Chondrocyte (in vitro differentiated cells): ENCODE data around the gene KIF22. TPM values are rescaled to one million over a fixed set of nuclear protein-coding genes. Genes with fewer than 3 reads are reported as not detected.

Experiments
- DNase-seq: peaks from one replicate; pipeline ENCODE4 v3.0.0; 2021; ENCODE audit warnings: mixed read lengths, low spot score
- H3K27ac Mint-ChIP-seq: one replicate; pipeline ENCODE4 v1.8.0; 2021; ENCODE audit warnings: mild to moderate bottlenecking, moderate library complexity, mixed read lengths; ENCODE audit not compliant: unreplicated experiment
- H3K27me3 Mint-ChIP-seq: 2 replicates; pipeline ENCODE4 v1.8.0; 2021; ENCODE audit warnings: low read depth, mixed read lengths
- H3K36me3 Mint-ChIP-seq: 2 replicates; pipeline ENCODE4 v1.8.0; 2021; ENCODE audit warnings: low read depth, mixed read lengths
- H3K4me1 Mint-ChIP-seq: 2 replicates; pipeline ENCODE4 v1.8.0; 2021; ENCODE audit warnings: low read depth, mild to moderate bottlenecking, mixed read lengths
- H3K4me3 Mint-ChIP-seq: one replicate; pipeline ENCODE4 v1.8.0; 2021; ENCODE audit warnings: mild to moderate bottlenecking, moderate library complexity, mixed read lengths; ENCODE audit not compliant: unreplicated experiment
- H3K9me3 Mint-ChIP-seq: 2 replicates; pipeline ENCODE4 v1.8.0; 2021; ENCODE audit warnings: low read depth, mixed read lengths
- CTCF ChIP-seq: fragments of 200-600 bp; sonication (generic); IDR thresholded peaks from 2 replicates; pipeline ENCODE4 v1.5.0; 2021; ENCODE audit warnings: antibody characterized with exemption, mild to moderate bottlenecking, moderate library complexity
- total RNA-seq: library from RNA; stranded (reverse); gene quantifications from 3 replicates; pipeline ENCODE4 v1.2.1, GENCODE V29; 2021

Gene KIF22
- total RNA-seq, 1 donor from 2014 or later: 14.1 TPM

GRCh38 chr16:29815793-29816693 is 25.5 kb downstream of the KIF22 start, which contains the start of gene PAGR1:
Gene PAGR1 (plus strand): TSS chr16:29816152. CDS start chr16:29816526, 374 bp downstream.
- no peaks in the 10 kb centered on the region for H3K9me3 Mint-ChIP-seq
- H3K4me1 Mint-ChIP-seq: peaks cover 69% of the 10 kb centered on the region
- no peaks in the 10 kb centered on the region for H3K27me3 Mint-ChIP-seq
- TF ChIP-seq CTCF: peak; percentile 99
- no peak for DNase-seq
- peaks cover 11% of the 10 kb centered on the region for H3K36me3 Mint-ChIP-seq
- peak within 1 kb of the TSS; percentile 95 for H3K27ac Mint-ChIP-seq
- peak within 1 kb of the TSS; percentile 88 for H3K4me3 Mint-ChIP-seq

- DNase-seq: no peak
- no peaks in the 10 kb centered on the region for H3K9me3 Mint-ChIP-seq
- peaks cover 72% of the 10 kb centered on the region for H3K4me1 Mint-ChIP-seq
- H3K4me3 Mint-ChIP-seq: peak overlapping the region; percentile 88
- peaks cover 11% of the 10 kb centered on the region for H3K36me3 Mint-ChIP-seq
- TF ChIP-seq CTCF: no peak
- peak overlapping the region; percentile 95 for H3K27ac Mint-ChIP-seq
- no peaks in the 10 kb centered on the region for H3K27me3 Mint-ChIP-seq
These were observed 26.3 kb downstream of the KIF22 start for GRCh38 chr16:29816694-29817441.

- H3K4me3 Mint-ChIP-seq: peak overlapping the region; percentile 51
- TF ChIP-seq CTCF: no peak
- peaks cover 74% of the 10 kb centered on the region for H3K4me1 Mint-ChIP-seq
These were observed 27.5 kb downstream of the KIF22 start for GRCh38 chr16:29818082-29818481.

GRCh38 chr16:29819506-29819905 is 29.0 kb downstream of the KIF22 start:
- Mint-ChIP-seq H3K27ac (peak overlapping the region; percentile 93), H3K4me1 (peaks cover 74% of the 10 kb centered on the region), H3K4me3 (peak overlapping the region; percentile 92), H3K9me3 (no peaks in the 10 kb centered on the region), H3K27me3 (no peaks in the 10 kb centered on the region), H3K36me3 (peaks cover 11% of the 10 kb centered on the region)
- DNase-seq: no peak
- peak; percentile 20 for TF ChIP-seq CTCF

More at GRCh38 chr16:29818082-29818481, 27.5 kb downstream of the KIF22 start:
- DNase-seq: no peak
- H3K36me3 Mint-ChIP-seq: peaks cover 11% of the 10 kb centered on the region
- no peaks in the 10 kb centered on the region for H3K9me3 Mint-ChIP-seq
- H3K27me3 Mint-ChIP-seq: no peaks in the 10 kb centered on the region
- peak overlapping the region; percentile 73 for H3K27ac Mint-ChIP-seq

- H3K4me1 Mint-ChIP-seq: peaks cover 74% of the 10 kb centered on the region
- peak within 1 kb of the TSS; percentile 92 for H3K4me3 Mint-ChIP-seq
- peaks cover 11% of the 10 kb centered on the region for H3K36me3 Mint-ChIP-seq
- no peaks in the 10 kb centered on the region for H3K9me3 Mint-ChIP-seq
- TF ChIP-seq CTCF: no peak
- DNase-seq: no peak
- H3K27ac Mint-ChIP-seq: peak within 1 kb of the TSS; percentile 93
- H3K27me3 Mint-ChIP-seq: no peaks in the 10 kb centered on the region
These were observed 29.7 kb downstream of the KIF22 start, which contains the start of gene MVP for GRCh38 chr16:29820271-29820701. Gene MVP (plus strand): TSS chr16:29820462. CDS start chr16:29830550, 10,088 bp downstream.
